IMR-90 (cell line): ENCODE results near the gene METTL8. TPM values are rescaled to one million over a fixed set of nuclear protein-coding genes. Genes with fewer than 3 reads are reported as not detected.

Experiments used
- ATAC-seq: fragments of 200-7000 bp; cut with Tn5 transposase; 2 replicates; pipeline ENCODE4 v1.9.1; 2020; ENCODE audit warnings: low read depth, mild to moderate bottlenecking, moderate library complexity
- BruUV-seq: library from RNA; stranded (reverse); fragments of 400-500 nt; replicated peaks from 2 replicates; lab custom pipeline; 2021; lab: Mats Ljungman, UMichigan
- CTCF ChIA-PET: fragments of 300-600 bp; formaldehyde crosslinking; extraction: SDS; loops from one replicate; lab custom pipeline; 2021; ENCODE audit warnings: antibody characterized with exemption; lab: Yijun Ruan, JAX
- POLR2A ChIA-PET: fragments of 300-600 bp; sonication (Branson Sonifier 250); formaldehyde crosslinking; loops from one replicate; lab custom pipeline; 2022; ENCODE audit warnings: antibody characterized with exemption; ENCODE audit not compliant: unreplicated experiment; lab: Charles Lee
- DNase-seq: peaks from one replicate; pipeline ENCODE4 v3.0.0; 2013
- H2AFZ ChIP-seq: replicated peaks from 2 replicates; pipeline ENCODE3; 2013; ENCODE audit warnings: low read length, mild to moderate bottlenecking; ENCODE audit not compliant: poor library complexity
- H2AK5ac ChIP-seq: 2 replicates; pipeline ENCODE4 v1.6.1; 2013; ENCODE audit warnings: low read depth, low read length, inconsistent platforms
- H2AK9ac ChIP-seq: replicated peaks from 2 replicates; pipeline ENCODE3; 2013; ENCODE audit warnings: mild to moderate bottlenecking, low read depth, low read length, moderate library complexity; ENCODE audit not compliant: poor library complexity
- H2BK120ac ChIP-seq: 2 replicates; pipeline ENCODE4 v1.6.1; 2013; ENCODE audit warnings: low read depth, low read length, inconsistent platforms
- H2BK15ac ChIP-seq: 3 replicates; pipeline ENCODE4 v1.6.1; 2013; ENCODE audit warnings: low read depth, low read length, inconsistent platforms
- H2BK20ac ChIP-seq: 2 replicates; pipeline ENCODE4 v1.6.1; 2013; ENCODE audit warnings: low read depth, mild to moderate bottlenecking, inconsistent platforms, low read length, moderate library complexity
- H2BK5ac ChIP-seq: 2 replicates; pipeline ENCODE4 v1.6.1; 2013; ENCODE audit warnings: mild to moderate bottlenecking, low read depth, low read length, inconsistent platforms; ENCODE audit not compliant: poor library complexity, severe bottlenecking
- H3K14ac ChIP-seq: replicated peaks from 2 replicates; pipeline ENCODE4 v1.6.1; 2013; ENCODE audit warnings: low read depth, low read length, inconsistent platforms
- H3K18ac ChIP-seq: 2 replicates; pipeline ENCODE4 v1.6.1; 2013; ENCODE audit warnings: low read depth, low read length, control low read depth
- H3K23ac ChIP-seq: 2 replicates; pipeline ENCODE4 v1.6.1; 2013; ENCODE audit warnings: low read depth, low read length, inconsistent platforms
- H3K27ac ChIP-seq: 2 replicates; pipeline ENCODE4 v1.5.1; 2013; ENCODE audit warnings: mild to moderate bottlenecking, control low read depth, low read length; ENCODE audit not compliant: insufficient read depth
- H3K27me3 ChIP-seq: 2 replicates; pipeline ENCODE4 v1.6.1; 2013; ENCODE audit warnings: low read length; ENCODE audit not compliant: control insufficient read depth, insufficient read depth
- H3K36me3 ChIP-seq: 2 replicates; pipeline ENCODE4 v1.6.1; 2013; ENCODE audit warnings: low read length, mixed read lengths; ENCODE audit not compliant: control insufficient read depth, insufficient read depth
- H3K4ac ChIP-seq: 2 replicates; pipeline ENCODE4 v1.6.1; 2013; ENCODE audit warnings: low read depth, low read length, inconsistent platforms
- H3K4me1 ChIP-seq: 2 replicates; pipeline ENCODE4 v1.6.1; 2013; ENCODE audit warnings: low read length, mixed read lengths; ENCODE audit not compliant: control insufficient read depth, insufficient read depth
- H3K4me2 ChIP-seq: 2 replicates; pipeline ENCODE4 v1.6.1; 2013; ENCODE audit warnings: low read depth, mild to moderate bottlenecking, control low read depth, low read length, moderate library complexity
- H3K4me3 ChIP-seq: 2 replicates; pipeline ENCODE4 v1.5.1; 2013; ENCODE audit warnings: low read depth, mild to moderate bottlenecking, control low read depth, low read length, moderate library complexity; ENCODE audit not compliant: insufficient read depth
- H3K56ac ChIP-seq: 2 replicates; pipeline ENCODE4 v1.6.1; 2013; ENCODE audit warnings: low read length, inconsistent platforms; ENCODE audit not compliant: insufficient read depth; ENCODE audit errors: extremely low read depth
- H3K79me1 ChIP-seq, 2 experiments: 2 replicates each; pipeline ENCODE4 v1.6.1; 2013; ENCODE audit warnings: low read length in 2 of 2, inconsistent platforms in 1 of 2, low read depth in 1 of 2
- H3K9ac ChIP-seq: 2 replicates; pipeline ENCODE4 v1.6.1; 2013; ENCODE audit warnings: low read depth, low read length, control low read depth
- H3K9me1 ChIP-seq: 2 replicates; pipeline ENCODE4 v1.6.1; 2013; ENCODE audit warnings: low read length, inconsistent platforms; ENCODE audit not compliant: insufficient read depth
- H3K9me3 ChIP-seq: 2 replicates; pipeline ENCODE4 v1.6.1; 2013; ENCODE audit warnings: low read length; ENCODE audit not compliant: control insufficient read depth, insufficient read depth
- H4K20me1 ChIP-seq: 2 replicates; pipeline ENCODE4 v1.6.1; 2013; ENCODE audit warnings: low read length, inconsistent platforms; ENCODE audit not compliant: insufficient read depth
- H4K5ac ChIP-seq: 2 replicates; pipeline ENCODE4 v1.6.1; 2013; ENCODE audit warnings: mild to moderate bottlenecking, low read depth, low read length, control low read depth
- H4K8ac ChIP-seq, 2 experiments: 2 replicates each; pipeline ENCODE4 v1.6.1; 2013; ENCODE audit warnings: low read depth in 2 of 2, low read length in 2 of 2, control low read depth in 1 of 2, inconsistent platforms in 1 of 2
- H4K91ac ChIP-seq: 2 replicates; pipeline ENCODE4 v1.6.1; 2013; ENCODE audit warnings: low read depth, low read length, inconsistent platforms; ENCODE audit not compliant: insufficient read depth
- MXI1 ChIP-seq: IDR thresholded peaks from 2 replicates; pipeline ENCODE4 v1.6.1; 2012; ENCODE audit warnings: low read depth, mild to moderate bottlenecking, low read length, moderate library complexity, borderline replicate concordance
- RFX5 ChIP-seq: IDR thresholded peaks from 2 replicates; pipeline ENCODE4 v1.8.0; 2012; ENCODE audit warnings: low read depth, mild to moderate bottlenecking, low read length, moderate library complexity
- WGBS, 2 experiments: methylation state at CpG; one replicate each; pipeline versions ENCODE4 v1.1.5 to v1.1.7; 2013; ENCODE audit warnings: missing lambda C conversion rate in 2 of 2; ENCODE audit not compliant: insufficient read length in 1 of 2; ENCODE audit errors: extremely low coverage in 2 of 2; 5-methylcytosine and 5-hydroxymethylcytosine counted together
- dilution Hi-C: fragments of 300-500 bp; cut with HindIII; formaldehyde crosslinking; loops from one replicate; pipeline ENCODE4 v1.14.3; 2018; ENCODE audit warnings: low sequenced_read_pairs; ENCODE audit not compliant: unreplicated experiment
- in situ Hi-C: fragments of 300-500 bp; cut with MboI; formaldehyde crosslinking; loops from 3 replicates; pipeline ENCODE4 v1.14.3; 2019; ENCODE audit warnings: low sequenced_read_pairs, inconsistent platforms, mixed read lengths
- intact Hi-C: fragments of 100-400 bp; cut with micrococcal nuclease; formaldehyde crosslinking; loops from 2 replicates; pipeline ENCODE4 v1.10.0; 2022
- polyA plus RNA-seq, 3 experiments: library from polyadenylated mRNA; depleted of rRNA; stranded (reverse); fragments of >200 nt; gene quantifications; 2 replicates each; pipeline ENCODE4 v1.2.3, GENCODE V29; 2012; ENCODE audit warnings: low replicate concordance in 1 of 3
- total RNA-seq: library from RNA; depleted of rRNA; stranded (reverse); fragments of >200 nt; gene quantifications from 2 replicates; pipeline ENCODE4 v1.2.3, GENCODE V29; 2012

METTL8 gene
- total and polyA plus RNA-seq, 2 of the 4 experiments (the other 2 are of a cell fraction): 6.9 to 10.6 TPM

GRCh38 chr2:171432969-171433762 lies 624 bp downstream of the METTL8 start:
- Histone ChIP-seq H3K27ac (peak overlapping the region; percentile 81), H2AFZ (peak overlapping the region; percentile 99), H2AK9ac (peak overlapping the region; percentile 98), H3K79me1 (peaks cover 26 to 41% of the 10 kb centered on the region in 2 experiments), H2BK20ac (peak overlapping the region; percentile 59), H3K18ac (peak overlapping the region; percentile 42), H4K20me1 (no peaks in the 10 kb centered on the region; the same call in 1 of the 2 replicates), H3K56ac (peak overlapping the region; percentile 66; the same call in 1 of the 2 replicates), H3K9me3 (no peaks in the 10 kb centered on the region), H3K36me3 (no peaks in the 10 kb centered on the region), H4K8ac (peak overlapping the region; percentile 56 to 78), H3K9me1 (peaks cover 7% of the 10 kb centered on the region), H3K4me1 (peaks cover 9% of the 10 kb centered on the region), H2BK15ac (peak overlapping the region; percentile 87; the same call in 2 of the 3 replicates), H3K9ac (peak overlapping the region; percentile 84), H2BK120ac (peak overlapping the region; percentile 74), H3K23ac (peak overlapping the region; percentile 93), H3K27me3 (no peaks in the 10 kb centered on the region), H2AK5ac (peak overlapping the region; percentile 94), H3K14ac (peak overlapping the region; percentile 88), H3K4me2 (peak overlapping the region; percentile 85), H4K5ac (peak overlapping the region; percentile 31; the same call in 1 of the 2 replicates), H3K4me3 (peak overlapping the region; percentile 93), H2BK5ac (peak overlapping the region; percentile 74), H3K4ac (peak overlapping the region; percentile 89), H4K91ac (peak overlapping the region; percentile 68)
- ChIA-PET CTCF (interaction anchor here (0.6 to 1.9 kb wide), 6 partner anchors 14 to 1861 kb away, joined by 3 to 7 read pairs (median 3); no protein-coding TSS in a partner anchor), POLR2A (interaction anchor here (0.6 kb wide), 1 partner anchor 354 kb away, joined by 7 read pairs; no protein-coding TSS in a partner anchor)
- dilution Hi-C loops (no loop called here), in situ Hi-C loops (no loop called here), intact Hi-C loops (no loop called here)
- BruUV-seq: TSS peak; percentile 57
- DNase-seq (peak; percentile 18), ATAC-seq (no peak; the same call in 1 of the 2 replicates)
- TF ChIP-seq MXI1 (peak; percentile 72; the same call in 1 of the 2 replicates), RFX5 (no peak)
- WGBS, 2 experiments: no CpG with 5 or more reads among the region's 20 CpGs
